ENCODE data around the gene PARVB.

PARVB gene

DNA sequence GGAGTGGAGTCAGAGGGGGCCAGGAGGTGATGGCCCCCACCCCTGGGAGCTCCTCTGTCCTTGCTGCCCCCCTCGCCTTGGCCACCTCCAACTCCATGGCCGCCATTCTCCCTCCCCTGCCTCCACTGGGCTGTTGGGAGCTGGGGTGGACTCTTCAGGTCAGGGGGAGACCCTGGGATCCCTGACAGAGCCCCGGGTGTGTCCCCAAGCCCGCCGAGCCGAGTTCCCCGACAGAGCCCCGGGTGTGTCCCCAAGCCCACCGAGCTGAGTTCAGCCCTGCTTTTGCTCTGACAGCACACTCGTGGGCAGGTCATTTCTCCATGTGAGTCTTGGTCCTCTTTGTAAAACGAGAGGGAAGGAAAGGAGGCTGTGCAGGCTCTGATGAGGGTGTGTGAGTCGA lies 143.4 kb downstream of the PARVB start:
- H3K4me3 ChIP-seq (ENCODE audit: low read depth, low read length): no peak overlapping the region
- TF ChIP-seq, protein P1, sequence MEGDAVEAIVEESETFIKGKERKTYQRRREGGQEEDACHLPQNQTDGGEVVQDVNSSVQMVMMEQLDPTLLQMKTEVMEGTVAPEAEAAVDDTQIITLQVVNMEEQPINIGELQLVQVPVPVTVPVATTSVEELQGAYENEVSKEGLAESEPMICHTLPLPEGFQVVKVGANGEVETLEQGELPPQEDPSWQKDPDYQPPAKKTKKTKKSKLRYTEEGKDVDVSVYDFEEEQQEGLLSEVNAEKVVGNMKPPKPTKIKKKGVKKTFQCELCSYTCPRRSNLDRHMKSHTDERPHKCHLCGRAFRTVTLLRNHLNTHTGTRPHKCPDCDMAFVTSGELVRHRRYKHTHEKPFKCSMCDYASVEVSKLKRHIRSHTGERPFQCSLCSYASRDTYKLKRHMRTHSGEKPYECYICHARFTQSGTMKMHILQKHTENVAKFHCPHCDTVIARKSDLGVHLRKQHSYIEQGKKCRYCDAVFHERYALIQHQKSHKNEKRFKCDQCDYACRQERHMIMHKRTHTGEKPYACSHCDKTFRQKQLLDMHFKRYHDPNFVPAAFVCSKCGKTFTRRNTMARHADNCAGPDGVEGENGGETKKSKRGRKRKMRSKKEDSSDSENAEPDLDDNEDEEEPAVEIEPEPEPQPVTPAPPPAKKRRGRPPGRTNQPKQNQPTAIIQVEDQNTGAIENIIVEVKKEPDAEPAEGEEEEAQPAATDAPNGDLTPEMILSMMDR (IDR thresholded peaks at IDR 0.05; ENCODE audit: insufficient read depth, low read depth, low read length, missing control alignments): no peak
- DNase-seq (ENCODE audit: low read depth): no peak

DNA sequence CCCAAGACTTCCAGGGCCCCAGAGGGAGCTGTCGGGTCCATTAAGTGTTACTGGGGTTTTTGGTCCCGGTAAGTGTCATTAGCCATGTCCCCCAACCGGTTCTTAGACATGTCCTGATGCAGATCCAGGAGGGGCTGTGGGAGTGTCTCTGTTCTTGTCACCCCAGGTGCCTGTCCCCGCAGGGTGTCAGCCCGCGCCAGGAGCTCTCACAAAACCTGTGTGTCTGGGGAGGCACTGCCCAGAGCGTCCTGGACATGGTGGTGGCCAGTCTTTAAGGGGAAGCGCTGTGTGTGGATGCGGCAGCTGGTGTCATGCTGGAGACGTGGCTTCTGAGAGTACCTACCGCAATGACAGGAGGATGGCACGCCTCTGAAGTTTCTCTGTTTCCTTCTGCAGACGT lies 144.1 kb downstream of the PARVB start:
- no peak for DNase-seq (ENCODE audit: low read depth)
- TF ChIP-seq, protein P1 (IDR thresholded peaks at IDR 0.05; ENCODE audit: insufficient read depth, low read depth, low read length, missing control alignments): no peak
- H3K4me3 ChIP-seq (ENCODE audit: low read depth, low read length): no peak overlapping the region

DNA sequence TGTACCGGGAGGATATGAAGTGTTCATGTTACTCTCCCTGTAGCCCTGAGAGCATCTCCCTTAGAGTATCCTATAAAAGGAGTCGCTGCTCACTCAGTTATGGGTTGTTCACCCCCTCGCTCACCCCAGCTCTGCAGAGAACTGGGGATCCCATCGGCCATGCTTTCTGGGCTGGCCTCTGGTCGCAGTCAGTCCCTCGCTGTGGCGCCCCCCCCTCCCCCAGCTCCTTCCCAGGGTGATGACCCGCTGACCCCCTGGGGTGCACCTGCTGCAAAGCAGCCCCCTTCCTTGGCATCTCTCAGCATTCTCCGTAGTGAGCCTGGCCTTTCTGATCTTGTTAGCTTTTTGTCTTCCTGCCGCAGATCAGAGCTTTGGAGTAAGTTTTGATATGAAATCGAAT lies 146.4 kb downstream of the PARVB start:
- no peak for DNase-seq (ENCODE audit: low read depth)
- no peak overlapping the region for H3K4me3 ChIP-seq (ENCODE audit: low read depth, low read length)

DNA sequence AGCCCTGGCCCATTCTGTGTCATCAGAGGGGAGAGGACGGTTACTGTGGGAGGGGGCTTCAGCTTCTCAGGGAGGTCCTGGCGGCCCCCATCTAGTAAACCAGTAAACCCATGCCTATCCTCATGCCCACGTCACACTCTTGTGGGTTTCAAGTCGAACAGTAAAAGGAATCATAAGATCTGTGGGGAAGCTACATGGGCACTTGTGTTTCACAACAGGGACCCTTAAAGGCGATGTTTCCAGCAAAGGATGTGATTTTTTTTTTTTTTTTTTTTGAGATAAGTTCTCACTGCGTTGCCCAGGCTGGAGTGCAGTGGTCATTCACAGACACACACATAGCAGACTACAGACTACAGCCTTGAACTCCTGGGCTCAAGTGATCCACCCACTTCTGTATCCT lies 147.5 kb downstream of the PARVB start:
- TF ChIP-seq, protein P1 (IDR thresholded peaks at IDR 0.05; ENCODE audit: insufficient read depth, low read depth, low read length, missing control alignments): no peak
- no peak overlapping the region for H3K4me3 ChIP-seq (ENCODE audit: low read depth, low read length)
- DNase-seq (ENCODE audit: low read depth): no peak

More for the DNA sequence above, 146.4 kb downstream of the PARVB start:
- TF ChIP-seq, protein P1 (IDR thresholded peaks at IDR 0.05; ENCODE audit: insufficient read depth, low read depth, low read length, missing control alignments): no peak

DNA sequence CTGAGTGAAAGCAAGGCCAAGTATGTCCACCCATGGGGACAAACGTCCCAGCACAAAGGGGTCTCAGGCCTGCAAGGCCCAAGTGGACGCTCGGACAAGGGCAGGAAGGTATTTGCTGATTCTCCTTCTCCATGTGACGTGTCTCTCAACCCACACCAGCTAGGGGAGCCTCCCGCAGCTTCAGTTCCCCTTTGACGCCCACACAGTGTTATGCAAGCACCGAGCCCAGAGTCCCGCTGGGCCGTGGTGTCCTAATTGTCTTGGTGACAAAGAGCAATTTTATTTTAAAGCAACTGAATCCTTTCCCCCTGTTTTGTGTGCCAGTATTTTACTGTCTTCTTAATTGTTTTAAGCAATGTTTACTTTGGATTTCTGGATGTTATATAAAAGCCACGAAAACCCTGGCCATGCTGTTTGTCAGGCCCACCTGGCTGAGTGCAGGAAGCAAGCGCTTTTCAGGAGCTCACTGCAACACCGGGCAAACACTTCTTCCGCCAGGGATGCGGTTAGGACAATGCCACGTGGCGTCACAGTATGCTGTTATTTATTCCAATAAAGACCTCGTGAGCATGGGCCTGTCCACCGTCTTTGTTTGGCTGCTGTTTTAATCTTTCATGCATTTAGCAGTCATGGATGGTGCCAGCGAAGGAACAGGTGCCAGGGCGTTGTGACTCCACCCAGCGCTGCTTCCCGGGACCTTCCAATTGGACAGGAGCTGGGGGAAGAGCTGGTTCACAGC lies 148.4 kb downstream of the PARVB start:
- TF ChIP-seq, protein P1 (IDR thresholded peaks at IDR 0.05; ENCODE audit: insufficient read depth, low read depth, low read length, missing control alignments): no peak
- peak; percentile 67 for DNase-seq (ENCODE audit: low read depth)
- no peak overlapping the region for H3K4me3 ChIP-seq (ENCODE audit: low read depth, low read length)

DNA sequence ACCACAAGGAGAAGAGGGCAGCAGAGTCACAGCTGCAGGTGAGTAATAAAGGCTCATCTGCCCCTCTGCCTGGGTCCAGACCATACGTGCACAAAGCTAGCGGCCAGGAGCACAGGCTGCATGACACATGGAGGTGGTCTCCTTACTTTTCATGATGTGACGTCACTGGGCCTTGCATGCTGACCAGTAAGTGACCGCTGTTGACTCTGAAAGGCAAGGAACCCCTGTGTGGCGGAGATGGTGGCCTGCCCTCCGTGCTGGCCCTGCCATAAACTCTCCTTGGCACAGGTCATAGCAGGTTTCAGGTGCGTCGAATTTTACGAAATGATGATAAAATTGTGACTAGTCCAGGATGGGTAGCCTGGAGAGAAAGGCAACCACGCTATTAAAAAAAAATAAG lies 149.1 kb downstream of the PARVB start:
- DNase-seq (ENCODE audit: low read depth): no peak
- TF ChIP-seq, protein P1 (IDR thresholded peaks at IDR 0.05; ENCODE audit: insufficient read depth, low read depth, low read length, missing control alignments): no peak
- no peak overlapping the region for H3K4me3 ChIP-seq (ENCODE audit: low read depth, low read length)

DNA sequence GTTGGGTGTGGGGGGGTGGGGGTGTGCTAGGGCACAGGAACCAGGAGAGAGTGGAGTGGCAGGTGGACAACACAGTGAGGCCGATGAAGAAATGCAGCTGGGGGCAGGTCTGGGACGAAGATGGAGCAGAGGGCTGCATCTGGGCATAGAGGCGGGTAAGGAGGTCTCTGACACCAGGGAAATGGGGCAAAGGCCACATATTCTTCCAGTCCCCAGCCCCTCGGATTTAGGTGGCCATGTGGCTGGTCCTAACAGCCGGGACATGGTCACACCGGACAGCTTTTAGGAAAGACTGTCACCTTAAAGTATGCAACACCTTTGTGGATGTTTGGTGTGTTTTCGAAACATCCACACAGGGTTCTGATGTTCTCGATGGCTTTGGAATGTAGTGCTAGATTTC lies 151.6 kb downstream of the PARVB start:
- no peak for DNase-seq (ENCODE audit: low read depth)
- TF ChIP-seq, protein P1 (IDR thresholded peaks at IDR 0.05; ENCODE audit: insufficient read depth, low read depth, low read length, missing control alignments): no peak
- H3K4me3 ChIP-seq (ENCODE audit: low read depth, low read length): no peak overlapping the region

Measured in GM12865 (cell line).